GM21526 (cell line): ENCODE measurements around the gene STAG1.
"Not testable (repeated sequence)": the region's sequence is repeated elsewhere in the genome, so short reads cannot be mapped to it uniquely, and the experiment has no call there.

Experiments used
- ATAC-seq: cut with Tn5 transposase; IDR thresholded peaks from one replicate; pipeline ENCODE4 v1.9.1; 2021; ENCODE audit warnings: moderate library complexity; ENCODE audit not compliant: unreplicated experiment, low FRiP score

The STAG1 gene

DNA sequence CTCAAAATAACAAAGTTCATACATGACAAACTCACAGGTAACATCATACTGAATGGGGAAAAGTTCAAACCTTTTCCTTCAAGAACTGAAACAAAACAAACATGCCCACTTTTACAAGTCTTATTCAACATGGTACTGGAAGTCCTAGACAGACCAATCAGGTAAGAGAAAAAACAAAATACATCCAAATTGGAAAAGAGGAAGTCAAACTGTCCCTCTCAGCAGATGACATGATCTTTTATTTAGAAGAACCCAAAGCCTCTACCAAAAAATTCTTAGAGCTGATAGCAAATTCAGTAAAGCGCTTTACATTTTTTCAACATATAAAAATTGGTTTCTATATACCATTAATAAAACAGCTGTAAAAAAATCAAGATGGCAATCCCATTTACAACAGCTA, 219.4 kb downstream of the STAG1 start:
- ATAC-seq: no peak

DNA sequence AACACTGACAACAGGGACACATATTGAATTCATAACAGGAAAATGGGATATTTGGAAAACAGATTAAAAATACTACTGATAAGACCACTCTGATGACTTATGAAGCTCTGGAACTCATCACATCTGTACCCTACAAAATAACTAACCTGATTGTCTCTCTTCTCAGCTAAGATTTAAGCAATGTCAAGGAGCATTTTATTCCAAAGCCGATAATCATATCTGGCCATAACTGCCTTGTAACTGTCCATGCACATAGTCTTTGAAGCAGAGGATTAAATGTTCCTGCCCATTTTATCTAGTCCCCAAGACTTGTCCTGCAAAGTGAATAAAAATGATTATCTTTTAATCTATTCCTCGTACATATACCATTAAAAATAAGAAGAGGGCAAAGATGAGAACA, 234.1 kb downstream of the STAG1 start:
- ATAC-seq: no peak

- no peak for ATAC-seq
Observed at GRCh38 chr3:136516656-136517055, 235.5 kb downstream of the STAG1 start.

DNA sequence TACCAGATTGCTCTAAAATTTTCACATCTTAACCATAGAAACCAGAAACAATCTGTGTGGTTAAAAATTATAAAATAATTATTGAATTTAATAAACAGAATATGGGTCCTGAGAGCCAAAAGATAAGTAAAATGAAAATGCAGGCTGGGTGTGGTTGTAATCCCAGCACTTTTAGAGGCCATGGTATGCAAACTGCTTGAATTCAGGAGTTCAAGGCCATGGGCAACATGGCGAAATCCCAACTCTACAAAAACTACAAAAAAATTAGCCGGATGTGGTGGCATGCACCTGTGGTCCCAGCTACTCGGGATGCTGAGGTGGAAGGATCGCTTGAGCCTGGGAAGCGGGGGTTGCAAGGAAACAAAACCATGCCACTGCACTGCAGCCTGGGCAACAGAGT, 236.1 kb downstream of the STAG1 start:
- ATAC-seq: no peak

DNA sequence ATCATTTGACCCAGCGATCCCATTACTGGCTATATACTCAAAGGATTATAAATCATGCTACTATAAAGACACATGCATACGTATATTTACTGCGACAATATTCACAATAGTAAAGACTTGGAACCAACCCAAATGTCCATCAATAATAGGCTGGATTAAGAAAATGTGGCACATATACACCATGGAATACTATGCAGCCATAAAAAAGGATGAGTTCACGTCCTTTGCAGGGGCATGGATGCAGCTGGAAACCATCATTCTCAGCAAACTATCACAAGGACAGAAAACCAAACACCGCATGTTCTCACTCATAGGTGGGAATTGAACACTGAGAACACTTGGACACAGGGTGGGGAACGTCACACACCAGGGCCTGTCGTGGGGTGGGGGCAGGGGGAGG, 237.6 kb downstream of the STAG1 start:
- ATAC-seq: not testable (repeated sequence)

- ATAC-seq: no peak
Observed at GRCh38 chr3:136513367-136513766, 238.8 kb downstream of the STAG1 start.

DNA sequence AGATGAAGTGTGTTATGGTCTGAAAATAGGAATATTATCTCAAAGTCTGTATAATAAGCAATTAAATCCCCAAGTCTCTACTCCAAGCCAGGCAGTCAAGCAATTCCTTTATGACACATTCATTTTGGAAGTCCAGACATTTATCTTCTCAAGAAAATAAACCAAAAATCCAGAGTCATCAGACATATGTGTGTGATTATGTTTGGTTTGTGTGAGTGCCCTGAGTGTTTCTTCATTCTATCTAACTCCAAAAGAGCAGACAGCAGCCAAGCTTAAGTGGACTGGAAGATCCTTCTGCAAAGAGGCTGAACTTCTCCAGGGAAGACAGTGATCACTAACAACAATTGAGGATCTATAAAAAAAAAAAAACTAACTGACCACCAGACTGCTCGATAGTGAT, 239.8 kb downstream of the STAG1 start:
- no peak for ATAC-seq

DNA sequence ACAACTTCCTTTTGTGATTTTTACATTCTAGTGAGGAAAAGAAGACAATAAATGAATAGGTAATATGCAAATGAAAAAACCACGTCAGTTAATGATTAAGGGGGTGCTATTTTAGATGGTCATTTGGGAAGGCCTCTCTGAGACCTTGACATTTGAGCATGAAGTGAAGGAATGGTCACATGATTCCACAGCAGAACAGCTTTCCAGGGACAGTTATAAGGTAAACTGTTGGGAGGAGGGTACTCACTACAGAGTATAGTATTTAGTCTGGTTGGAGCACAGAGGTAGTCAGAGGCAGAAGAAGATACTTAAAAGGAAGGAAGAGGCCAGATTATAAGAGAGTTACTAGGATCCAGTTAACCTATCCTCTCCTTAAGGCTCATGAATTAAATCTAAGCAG, 246.5 kb downstream of the STAG1 start:
- no peak for ATAC-seq

GRCh38 chr3:136503056-136503455, 249.1 kb downstream of the STAG1 start:
- no peak for ATAC-seq

GRCh38 chr3:136498919-136499447, 253.2 kb downstream of the STAG1 start:
- no peak for ATAC-seq

DNA sequence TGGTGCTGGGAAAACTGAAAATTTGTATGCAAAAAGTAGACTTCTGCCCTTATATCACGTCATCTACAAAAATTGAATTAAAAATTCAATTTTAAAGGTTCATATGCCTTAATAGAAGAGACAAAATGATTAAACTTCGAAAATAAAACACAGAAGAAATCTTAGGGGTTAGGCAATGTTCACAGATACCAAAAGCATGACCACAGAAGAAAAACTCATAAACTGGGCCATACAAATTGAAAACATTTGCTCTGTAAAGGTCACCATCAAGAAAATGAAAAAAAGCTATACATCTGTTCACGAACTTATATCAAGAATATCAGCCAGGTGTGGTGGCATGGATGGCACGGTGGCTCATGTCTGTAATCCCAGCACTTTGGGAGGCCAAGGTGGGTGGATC, 257.0 kb downstream of the STAG1 start:
- ATAC-seq: no peak

GRCh38 chr3:136490646-136491405, 261.4 kb downstream of the STAG1 start:
- no peak for ATAC-seq

GRCh38 chr3:136485777-136486176, 266.4 kb downstream of the STAG1 start:
- no peak for ATAC-seq

DNA sequence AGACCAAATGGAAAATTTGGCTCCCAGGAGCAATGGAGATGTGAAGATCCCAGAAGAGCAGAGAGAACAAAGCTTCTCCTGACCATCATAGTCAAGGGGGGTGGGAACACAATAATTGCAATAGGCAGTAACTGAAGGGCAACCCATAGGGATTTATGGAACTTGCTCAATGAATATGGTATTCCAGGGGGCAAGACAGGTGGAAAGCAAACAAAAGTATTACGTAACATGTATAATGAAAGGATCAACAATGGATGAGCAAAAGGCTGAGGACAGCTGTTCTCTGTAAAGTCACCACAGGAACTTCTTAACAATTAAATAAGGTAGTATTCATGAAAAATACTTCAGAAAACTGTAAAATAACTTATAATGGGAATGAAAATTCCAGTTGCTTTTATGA, 275.9 kb downstream of the STAG1 start:
- no peak for ATAC-seq

GRCh38 chr3:136474876-136475275, 277.3 kb downstream of the STAG1 start:
- ATAC-seq: not testable (repeated sequence)

DNA sequence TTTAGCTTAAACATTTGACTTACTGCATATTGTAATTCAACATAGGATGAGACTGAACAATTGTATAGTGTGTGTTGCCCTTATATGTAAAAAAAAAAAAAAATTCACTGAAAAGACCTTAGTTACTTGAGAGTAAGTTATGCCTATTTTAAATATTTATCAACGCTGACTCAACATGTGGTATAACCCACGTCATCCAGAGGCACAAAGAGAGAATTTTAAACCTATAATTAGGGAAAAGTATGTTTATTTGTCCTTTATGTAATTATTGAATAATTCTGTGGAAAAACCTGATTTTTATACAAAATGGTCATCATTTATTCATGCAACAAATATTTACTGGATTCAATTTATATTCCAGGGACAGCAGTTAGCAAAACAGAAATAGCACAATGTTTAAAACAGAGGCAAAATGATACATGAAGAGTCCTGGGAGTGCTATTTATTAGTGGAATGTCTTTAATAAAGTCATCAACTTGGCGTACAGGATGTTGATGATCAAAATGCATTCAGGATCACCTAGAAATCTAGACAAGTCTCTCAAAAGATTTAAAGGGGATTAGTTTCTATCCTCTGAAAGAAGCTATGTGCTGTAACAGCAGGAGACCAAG, 278.4 kb downstream of the STAG1 start:
- ATAC-seq: no peak

DNA sequence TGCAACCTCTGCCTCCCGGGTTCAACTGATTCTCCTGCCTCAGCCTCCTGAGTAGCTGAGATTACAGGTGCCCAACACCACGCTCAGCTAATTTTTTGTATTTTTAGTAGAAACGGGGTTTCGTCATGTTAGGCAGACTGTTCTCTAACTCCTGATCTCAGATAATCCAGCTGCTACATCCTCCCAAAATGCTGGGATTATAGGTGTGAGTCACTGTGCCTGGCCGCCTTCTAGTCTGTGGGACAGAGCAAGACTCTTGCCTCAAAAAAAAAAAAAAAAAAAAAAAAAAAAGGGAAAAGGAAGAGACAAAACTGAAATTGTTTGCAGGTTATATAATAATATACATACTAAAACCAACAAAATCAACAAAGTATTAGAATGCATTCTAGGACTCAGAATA, 286.9 kb downstream of the STAG1 start:
- no peak for ATAC-seq

GRCh38 chr3:136464502-136464901, 287.7 kb downstream of the STAG1 start:
- no peak for ATAC-seq

- no peak for ATAC-seq
Observed at GRCh38 chr3:136463170-136463569, 289.0 kb downstream of the STAG1 start.

- no peak for ATAC-seq
Observed at GRCh38 chr3:136457793-136458192, 294.4 kb downstream of the STAG1 start.

DNA sequence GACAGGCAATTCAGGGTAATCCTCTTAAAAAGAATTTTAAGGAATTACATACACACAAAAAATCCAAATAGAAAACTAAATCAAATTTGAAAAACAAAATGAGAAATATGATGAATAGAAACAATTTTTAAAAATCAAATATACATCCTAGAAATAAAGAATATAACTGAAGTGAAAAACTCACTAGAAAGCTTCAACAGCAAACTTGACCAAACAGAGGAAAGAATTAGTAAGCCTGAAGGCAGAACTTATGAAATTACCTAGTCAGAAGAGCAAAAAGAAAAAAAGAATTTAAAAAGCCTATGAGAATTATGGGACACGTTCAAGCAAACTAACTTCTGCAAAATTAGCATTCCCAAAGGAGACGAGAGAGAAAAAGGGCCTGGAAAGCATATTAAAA, 296.0 kb downstream of the STAG1 start:
- ATAC-seq: no peak

GRCh38 chr3:136444581-136444980, 307.6 kb downstream of the STAG1 start:
- no peak for ATAC-seq
